DOHH2 (cell line): ENCODE results near the gene P3H2.
"Not testable (repeated sequence)": the region's sequence is repeated elsewhere in the genome, so short reads cannot be mapped to it uniquely, and the experiment has no call there.

Source experiments
- H3F3A ChIP-seq: fragments of 200-600 bp; sonication (generic), shearing (Covaris generic); 2 replicates; pipeline ENCODE4 v1.6.0; 2016; ENCODE audit warnings: antibody characterized with exemption, mild to moderate bottlenecking; ENCODE audit not compliant: control insufficient read depth, insufficient read depth
- H3K27ac ChIP-seq: fragments of 200-600 bp; sonication (generic); 2 replicates; pipeline ENCODE4 v1.5.1; 2014; ENCODE audit warnings: low read depth, mild to moderate bottlenecking, low read length, moderate library complexity
- H3K27me3 ChIP-seq: fragments of 200-600 bp; sonication (generic); 2 replicates; pipeline ENCODE4 v1.6.1; 2014; ENCODE audit warnings: mild to moderate bottlenecking, low read length, mixed read lengths; ENCODE audit not compliant: control insufficient read depth
- H3K36me3 ChIP-seq: fragments of 200-600 bp; sonication (generic); 2 replicates; pipeline ENCODE4 v1.6.1; 2014; ENCODE audit warnings: mild to moderate bottlenecking, low read length, moderate library complexity, mixed read lengths; ENCODE audit not compliant: control insufficient read depth
- H3K4me1 ChIP-seq: fragments of 200-600 bp; sonication (generic); 2 replicates; pipeline ENCODE4 v1.6.1; 2014; ENCODE audit warnings: mild to moderate bottlenecking, low read length, mixed read lengths; ENCODE audit not compliant: control insufficient read depth
- H3K4me2 ChIP-seq: fragments of 200-600 bp; sonication (generic); 2 replicates; pipeline ENCODE4 v1.6.0; 2014; ENCODE audit warnings: mild to moderate bottlenecking, low read length, moderate library complexity
- H3K4me3 ChIP-seq: fragments of 200-600 bp; sonication (generic); 2 replicates; pipeline ENCODE4 v1.5.1; 2014; ENCODE audit warnings: mild to moderate bottlenecking, low read length, mixed read lengths
- H3K79me2 ChIP-seq: fragments of 200-600 bp; sonication (generic); 2 replicates; pipeline ENCODE4 v1.6.1; 2014; ENCODE audit warnings: mild to moderate bottlenecking, low read length, mixed read lengths; ENCODE audit not compliant: control insufficient read depth
- H3K9me2 ChIP-seq: fragments of 200-600 bp; sonication (generic); replicated peaks from 2 replicates; pipeline ENCODE4 v1.6.1; 2014; ENCODE audit warnings: mild to moderate bottlenecking, low read length, mixed read lengths; ENCODE audit not compliant: control insufficient read depth
- H3K9me3 ChIP-seq: fragments of 200-600 bp; sonication (generic); 2 replicates; pipeline ENCODE4 v1.6.1; 2014; ENCODE audit warnings: antibody characterized with exemption, low read length, mixed read lengths; ENCODE audit not compliant: control insufficient read depth, insufficient read depth
- H4K20me1 ChIP-seq: fragments of 200-600 bp; sonication (generic); 2 replicates; pipeline ENCODE4 v1.6.0; 2014; ENCODE audit warnings: low read depth, mild to moderate bottlenecking, antibody characterized with exemption, low read length, moderate library complexity; ENCODE audit not compliant: control insufficient read depth, insufficient read depth
- CTCF ChIP-seq: fragments of 200-600 bp; sonication (generic); IDR thresholded peaks from one replicate; pipeline ENCODE4 v1.5.1; 2014; ENCODE audit warnings: antibody characterized with exemption, mild to moderate bottlenecking, low read depth, low read length; ENCODE audit not compliant: poor library complexity, severe bottlenecking
- EZH2phosphoT487 ChIP-seq: fragments of 200-600 bp; sonication (generic); IDR thresholded peaks from 2 replicates; pipeline ENCODE4 v1.6.1; 2017; ENCODE audit warnings: borderline replicate concordance, mild to moderate bottlenecking, antibody characterized with exemption, low read length, moderate library complexity, mixed read lengths

Gene P3H2

GRCh38 chr3:190144793-190145192, 24.1 kb upstream of the P3H2 start:
- not testable (repeated sequence) for H3K27me3 ChIP-seq, H3K27ac ChIP-seq, H3F3A ChIP-seq, H3K9me3 ChIP-seq, H3K36me3 ChIP-seq, H3K79me2 ChIP-seq, H3K4me1 ChIP-seq, H4K20me1 ChIP-seq, H3K9me2 ChIP-seq, H3K4me2 ChIP-seq, H3K4me3 ChIP-seq

- no peaks in the 10 kb centered on the region for H3K9me2 ChIP-seq
- H3K27ac ChIP-seq, result no peak overlapping the region
- no peaks in the 10 kb centered on the region for H3K36me3 ChIP-seq
- H3K9me3 ChIP-seq, result no peaks in the 10 kb centered on the region
- H3K4me1 ChIP-seq, result no peaks in the 10 kb centered on the region
- no peaks in the 10 kb centered on the region for H3F3A ChIP-seq
- no peak for TF ChIP-seq EZH2phosphoT487
- TF ChIP-seq CTCF, result no peak
- H3K27me3 ChIP-seq, result no peaks in the 10 kb centered on the region
- no peak overlapping the region for H3K4me3 ChIP-seq
- no peak overlapping the region for H3K4me2 ChIP-seq
- H3K79me2 ChIP-seq, result no peaks in the 10 kb centered on the region
- no peaks in the 10 kb centered on the region for H4K20me1 ChIP-seq
Measured at GRCh38 chr3:190142041-190142440, 21.3 kb upstream of the P3H2 start.

DNA sequence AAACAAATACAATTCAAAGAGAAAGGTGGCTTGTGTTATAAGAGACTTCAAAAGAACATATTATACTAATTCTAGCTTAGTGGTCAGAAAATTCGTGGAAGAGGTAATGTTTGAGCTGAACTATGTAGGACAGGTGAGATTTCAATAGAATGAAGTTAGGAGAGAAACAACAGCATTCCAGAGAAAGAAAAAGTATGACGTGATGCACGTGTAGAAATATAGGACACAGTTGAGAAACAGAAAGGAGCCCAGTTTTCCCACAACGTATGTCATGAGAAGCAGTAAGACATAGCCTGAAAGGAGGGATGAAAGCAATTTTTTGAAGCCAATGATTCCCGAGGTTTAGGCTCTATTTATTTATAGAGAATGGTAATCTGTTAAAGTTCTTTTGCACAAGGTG, 18.7 kb upstream of the P3H2 start:
- H3K27ac ChIP-seq, result no peak overlapping the region
- H4K20me1 ChIP-seq, result no peaks in the 10 kb centered on the region
- H3K36me3 ChIP-seq, result no peaks in the 10 kb centered on the region
- H3F3A ChIP-seq, result no peaks in the 10 kb centered on the region
- H3K27me3 ChIP-seq, result no peaks in the 10 kb centered on the region
- no peaks in the 10 kb centered on the region for H3K9me2 ChIP-seq
- H3K4me2 ChIP-seq, result no peak overlapping the region
- no peaks in the 10 kb centered on the region for H3K79me2 ChIP-seq
- no peak overlapping the region for H3K4me3 ChIP-seq
- TF ChIP-seq EZH2phosphoT487 (no peak), CTCF (no peak)
- H3K9me3 ChIP-seq, result no peaks in the 10 kb centered on the region
- H3K4me1 ChIP-seq, result no peaks in the 10 kb centered on the region

GRCh38 chr3:190132371-190132770, 11.7 kb upstream of the P3H2 start:
- H3K79me2 ChIP-seq, result no peaks in the 10 kb centered on the region
- H3K27me3 ChIP-seq, result no peaks in the 10 kb centered on the region
- no peak overlapping the region for H3K4me3 ChIP-seq
- TF ChIP-seq CTCF, result no peak
- no peak for TF ChIP-seq EZH2phosphoT487
- H3F3A ChIP-seq, result no peaks in the 10 kb centered on the region
- no peak overlapping the region for H3K27ac ChIP-seq
- H3K9me2 ChIP-seq, result no peaks in the 10 kb centered on the region
- no peaks in the 10 kb centered on the region for H3K4me1 ChIP-seq
- H3K4me2 ChIP-seq, result no peak overlapping the region
- no peaks in the 10 kb centered on the region for H3K9me3 ChIP-seq
- no peaks in the 10 kb centered on the region for H4K20me1 ChIP-seq
- no peaks in the 10 kb centered on the region for H3K36me3 ChIP-seq
